CD8-positive, alpha-beta memory T cell (primary cell): ENCODE measurements around the gene ANTXR2. TPM values are rescaled to one million over a fixed set of nuclear protein-coding genes. Genes with fewer than 3 reads are reported as not detected.
A peak's percentile ranks its signal among the peaks of the same experiment; 100 is the strongest.

Source experiments
- CTCF ChIA-PET: fragments of 350-600 bp; sonication (Branson Sonifier 250); formaldehyde crosslinking; loops from one replicate; lab custom pipeline; 2021; ENCODE audit warnings: antibody characterized with exemption; lab: Charles Lee
- POLR2A ChIA-PET: fragments of 350-600 bp; sonication (Branson Sonifier 250); formaldehyde crosslinking; loops from one replicate; lab custom pipeline; 2021; ENCODE audit warnings: antibody characterized with exemption; lab: Charles Lee
- DNase-seq, 5 donors: peaks; one replicate each; pipeline versions ENCODE4 v3.0.0 to v3.0.0-alpha.2; 2020 to 2022; ENCODE audit warnings: mixed read lengths in 1 of 5
- H3K27ac ChIP-seq: one replicate; pipeline ENCODE4 v1.7.0; 2013; ENCODE audit warnings: low read depth, mild to moderate bottlenecking, low read length, moderate library complexity
- H3K27me3 ChIP-seq: 2 replicates; pipeline ENCODE4 v1.7.0; 2013; ENCODE audit warnings: low read length, mild to moderate bottlenecking; ENCODE audit not compliant: insufficient read depth, poor library complexity, severe bottlenecking
- H3K36me3 ChIP-seq: 2 replicates; pipeline ENCODE4 v1.7.0; 2013; ENCODE audit warnings: mild to moderate bottlenecking, low read length, moderate library complexity; ENCODE audit not compliant: insufficient read depth
- H3K4me1 ChIP-seq: 2 replicates; pipeline ENCODE4 v1.7.0; 2013; ENCODE audit warnings: mild to moderate bottlenecking, low read length, moderate library complexity; ENCODE audit not compliant: insufficient read depth
- H3K4me3 ChIP-seq: 2 replicates; pipeline ENCODE4 v1.7.0; 2013; ENCODE audit warnings: mild to moderate bottlenecking, low read length
- H3K9me3 ChIP-seq: 2 replicates; pipeline ENCODE4 v1.7.0; 2013; ENCODE audit warnings: mild to moderate bottlenecking, low read length
- H3K27ac Mint-ChIP-seq, 8 donors: one replicate each; pipeline ENCODE4 v1.8.0; 2020 to 2021; ENCODE audit warnings: mixed read lengths in 8 of 8, mild to moderate bottlenecking in 6 of 8, inconsistent platforms in 3 of 8, moderate library complexity in 3 of 8
- H3K27me3 Mint-ChIP-seq, 2 donors: one replicate each; pipeline ENCODE4 v1.8.0; 2020 to 2021; ENCODE audit warnings: mixed read lengths in 2 of 2, mild to moderate bottlenecking in 1 of 2, moderate library complexity in 1 of 2
- H3K36me3 Mint-ChIP-seq, 3 donors: one replicate each; pipeline ENCODE4 v1.8.0; 2020 to 2021; ENCODE audit warnings: mixed read lengths in 3 of 3, inconsistent platforms in 1 of 3, mild to moderate bottlenecking in 1 of 3
- H3K4me1 Mint-ChIP-seq, 3 donors: one replicate each; pipeline ENCODE4 v1.8.0; 2020 to 2021; ENCODE audit warnings: mixed read lengths in 3 of 3, inconsistent platforms in 1 of 3, mild to moderate bottlenecking in 1 of 3
- H3K4me3 Mint-ChIP-seq, 7 donors: one replicate each; pipeline ENCODE4 v1.8.0; 2020 to 2021; ENCODE audit warnings: mixed read lengths in 7 of 7, mild to moderate bottlenecking in 6 of 7, moderate library complexity in 4 of 7, inconsistent platforms in 2 of 7
- H3K9me3 Mint-ChIP-seq, 5 donors: one replicate each; pipeline ENCODE4 v1.8.0; 2020 to 2022; ENCODE audit warnings: mixed read lengths in 5 of 5, mild to moderate bottlenecking in 3 of 5, moderate library complexity in 2 of 5, inconsistent platforms in 1 of 5
- polyA plus RNA-seq: library from polyadenylated mRNA; unstranded; fragments of 300-500 nt; fragmentation: Illumina TruSeq; gene quantifications from one replicate; pipeline ENCODE4 v1.2.3, GENCODE V29; 2021
- total RNA-seq, 2 experiments: library from RNA; stranded (reverse); gene quantifications; one replicate each; pipeline ENCODE4 v1.2.3, GENCODE V29; 2021

The ANTXR2 gene
- total and polyA plus RNA-seq, 3 experiments from 2014 or later, result 18.2 to 44.2 (median 20.6) TPM

DNA sequence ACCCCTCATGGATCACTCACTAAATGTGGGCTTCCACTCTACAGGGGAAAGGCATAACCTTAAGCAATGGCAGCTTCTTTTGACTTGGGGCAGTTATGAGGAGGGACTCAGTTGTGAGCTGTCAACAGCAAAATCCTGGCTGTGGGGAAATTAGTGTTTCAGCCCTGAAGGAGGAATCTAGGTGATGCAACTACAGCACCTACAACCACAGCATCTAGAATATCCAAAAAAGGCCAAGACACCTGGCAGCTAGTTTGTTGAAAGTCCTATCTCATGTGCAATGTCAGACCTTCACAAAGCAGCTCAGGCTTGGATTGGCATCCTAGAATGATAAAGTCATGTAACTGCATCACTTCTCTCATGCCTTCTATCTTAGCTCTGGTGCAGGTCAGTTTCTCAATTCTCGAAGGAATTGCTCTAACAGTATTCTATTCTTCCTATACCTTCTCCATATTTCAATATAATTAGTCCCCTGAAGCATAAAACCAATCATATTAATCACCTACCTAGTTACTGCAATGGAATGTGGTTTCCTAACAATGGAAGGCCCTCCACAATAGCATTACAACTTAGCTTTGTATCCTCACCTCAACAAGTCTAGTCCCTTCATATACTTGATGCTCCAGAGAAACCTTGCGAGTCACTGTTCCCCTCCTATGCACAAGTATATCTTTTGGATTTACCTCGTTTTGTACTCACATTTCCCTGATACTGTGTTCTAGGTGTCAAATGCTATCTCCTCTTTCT is 5.5 kb upstream of the ANTXR2 start:
- H3K4me1 Mint-ChIP-seq, result peaks cover 12 to 44% (median 19%) of the 10 kb centered on the region in 3 donors
- peaks cover 4 to 5% of the 10 kb centered on the region in 2 donors for H3K27me3 Mint-ChIP-seq
- no peak overlapping the region for H3K4me3 Mint-ChIP-seq
- ChIA-PET POLR2A (no interaction called here), CTCF (interaction anchor here (1.1 to 1.7 kb wide), 3 partner anchors 12 to 124 kb away, joined by 3 to 6 read pairs (median 5); no protein-coding TSS in a partner anchor)
- Histone ChIP-seq H3K4me1 (peaks cover 15% of the 10 kb centered on the region), H3K36me3 (no peaks in the 10 kb centered on the region), H3K27ac (no peak overlapping the region), H3K4me3 (no peak overlapping the region), H3K27me3 (no peaks in the 10 kb centered on the region), H3K9me3 (no peaks in the 10 kb centered on the region)
- H3K36me3 Mint-ChIP-seq, result peaks cover 0 to 2% (median 0%) of the 10 kb centered on the region in 3 donors
- no peak overlapping the region for H3K27ac Mint-ChIP-seq
- no peak for DNase-seq
- H3K9me3 Mint-ChIP-seq, result no peaks in the 10 kb centered on the region

DNA sequence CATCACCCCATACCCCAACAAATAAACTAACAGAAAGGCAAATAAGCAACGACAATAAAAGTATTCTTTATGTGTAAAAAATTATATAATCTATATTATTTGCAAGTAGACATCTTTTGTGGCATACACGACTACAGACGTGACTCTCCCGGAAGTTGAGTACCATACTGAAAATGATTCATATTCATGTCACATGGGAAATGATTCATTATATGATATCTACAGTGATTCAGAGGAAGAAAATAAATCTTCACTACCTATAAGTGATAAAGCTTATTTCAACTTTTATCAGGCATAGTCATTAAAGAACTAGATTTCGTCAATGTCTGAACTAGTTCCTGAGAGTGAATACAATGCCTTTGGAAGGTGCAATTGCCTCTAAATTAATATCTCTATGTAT is 4.6 kb upstream of the ANTXR2 start:
- Histone ChIP-seq H3K9me3 (no peaks in the 10 kb centered on the region), H3K36me3 (no peaks in the 10 kb centered on the region), H3K4me1 (peaks cover 20% of the 10 kb centered on the region), H3K4me3 (no peak overlapping the region), H3K27ac (no peak overlapping the region), H3K27me3 (no peaks in the 10 kb centered on the region)
- CTCF ChIA-PET, result interaction anchor here (1.1 kb wide), 1 partner anchor 125 kb away, joined by 5 read pairs; no protein-coding TSS in a partner anchor
- POLR2A ChIA-PET, result no interaction called here
- Mint-ChIP-seq H3K27ac (no peak overlapping the region), H3K9me3 (no peaks in the 10 kb centered on the region), H3K36me3 (peaks cover 0 to 5% (median 2%) of the 10 kb centered on the region in 3 donors), H3K4me1 (peaks cover 16 to 49% (median 24%) of the 10 kb centered on the region in 3 donors), H3K27me3 (peaks cover 4 to 5% of the 10 kb centered on the region in 2 donors), H3K4me3 (no peak overlapping the region)
- DNase-seq, result no peak

DNA sequence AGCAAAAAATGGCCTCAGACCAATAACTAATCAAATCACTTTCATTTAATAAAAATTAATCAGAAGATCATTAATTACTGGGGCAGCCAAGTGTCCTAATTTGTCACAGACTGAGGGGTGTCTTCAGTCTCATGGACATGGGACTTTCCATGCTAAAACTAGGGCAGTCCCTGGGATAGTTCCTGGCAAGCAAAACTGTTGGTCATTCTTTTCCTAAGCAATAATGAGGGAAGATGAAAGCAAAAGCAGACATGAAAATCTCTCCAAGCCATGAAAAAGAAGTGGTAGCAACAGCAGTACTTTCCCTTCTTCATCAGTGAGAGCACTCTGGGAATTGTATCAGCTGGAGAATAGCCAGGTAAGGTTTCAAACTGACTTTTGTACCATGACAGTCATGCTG is 3.7 kb upstream of the ANTXR2 start:
- Mint-ChIP-seq H3K27me3 (peaks cover 4 to 5% of the 10 kb centered on the region in 2 donors), H3K4me3 (no peak overlapping the region), H3K27ac (peak overlapping the region in 1 of 8 donors; percentile 55), H3K9me3 (no peaks in the 10 kb centered on the region), H3K4me1 (peaks cover 22 to 55% (median 31%) of the 10 kb centered on the region in 3 donors), H3K36me3 (peaks cover 0 to 10% (median 2%) of the 10 kb centered on the region in 3 donors)
- Histone ChIP-seq H3K27me3 (no peaks in the 10 kb centered on the region), H3K9me3 (no peaks in the 10 kb centered on the region), H3K4me3 (no peak overlapping the region), H3K4me1 (peaks cover 21% of the 10 kb centered on the region), H3K36me3 (no peaks in the 10 kb centered on the region), H3K27ac (no peak overlapping the region)
- ChIA-PET CTCF (no interaction called here), POLR2A (no interaction called here)
- no peak for DNase-seq

DNA sequence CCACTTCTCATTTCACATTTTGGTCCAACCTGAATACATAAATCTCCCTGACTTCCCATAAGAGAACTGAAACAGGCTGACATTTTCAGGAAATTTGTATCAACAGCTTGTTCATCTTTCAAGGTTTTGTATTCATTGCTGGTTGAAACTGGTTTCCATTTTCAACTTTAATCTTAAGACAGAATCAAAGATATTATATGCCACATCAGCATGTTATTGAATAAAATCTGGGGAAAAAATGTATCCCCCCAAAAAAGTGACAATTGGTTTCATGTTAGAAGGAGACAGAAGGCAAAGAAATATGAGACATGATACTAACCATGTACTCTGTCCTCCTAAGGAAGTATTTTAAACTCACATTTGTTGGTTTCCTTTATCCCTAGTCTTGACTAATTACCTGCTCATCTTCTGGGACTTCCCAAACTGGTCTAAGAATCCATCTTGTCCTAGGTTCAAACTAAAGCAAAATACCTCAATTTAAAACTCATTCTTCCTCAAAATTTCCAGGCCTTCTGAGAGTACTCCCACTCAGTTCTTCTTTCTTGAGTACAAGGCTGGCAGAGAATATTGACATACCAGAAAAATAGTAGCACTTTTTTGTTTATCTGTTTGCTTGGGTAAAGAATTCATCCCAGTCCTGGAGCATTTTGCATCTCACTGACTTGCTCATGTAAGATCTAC is 3.1 kb upstream of the ANTXR2 start:
- H3K36me3 Mint-ChIP-seq, result peaks cover 0 to 13% (median 2%) of the 10 kb centered on the region in 3 donors
- POLR2A ChIA-PET, result no interaction called here
- CTCF ChIA-PET, result no interaction called here
- peak overlapping the region in 3 of 8 donors; percentile 20 to 69 (median 55) for H3K27ac Mint-ChIP-seq
- Histone ChIP-seq H3K9me3 (no peaks in the 10 kb centered on the region), H3K4me1 (peaks cover 26% of the 10 kb centered on the region), H3K4me3 (no peak overlapping the region), H3K27ac (no peak overlapping the region), H3K36me3 (no peaks in the 10 kb centered on the region), H3K27me3 (no peaks in the 10 kb centered on the region)
- peak overlapping the region in 1 of 7 donors; percentile 25 for H3K4me3 Mint-ChIP-seq
- no peak for DNase-seq
- peaks cover 27 to 60% (median 36%) of the 10 kb centered on the region in 3 donors for H3K4me1 Mint-ChIP-seq
- peaks cover 4 to 5% of the 10 kb centered on the region in 2 donors for H3K27me3 Mint-ChIP-seq
- no peaks in the 10 kb centered on the region for H3K9me3 Mint-ChIP-seq

DNA sequence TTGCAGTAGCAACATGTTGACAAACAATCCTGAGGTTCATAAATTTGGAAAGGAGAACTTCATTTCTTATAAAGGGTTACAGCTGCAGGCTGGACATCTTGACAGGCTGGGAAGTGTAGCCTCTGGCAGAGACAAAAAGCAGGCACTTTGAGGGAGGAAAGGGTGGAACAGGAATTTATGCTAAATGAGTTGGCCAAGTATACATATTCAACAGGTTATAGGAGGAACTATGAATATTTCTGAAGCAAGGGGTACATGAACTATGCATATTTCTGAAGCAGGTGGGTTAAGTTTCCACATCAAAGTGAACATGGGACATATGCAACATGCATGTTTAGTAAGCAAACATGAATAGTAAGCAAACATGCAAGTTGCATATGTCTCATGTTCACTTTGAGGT is 1.6 kb upstream of the ANTXR2 start:
- peaks cover 40 to 75% (median 51%) of the 10 kb centered on the region in 3 donors for H3K4me1 Mint-ChIP-seq
- no peaks in the 10 kb centered on the region for H3K9me3 ChIP-seq
- ChIA-PET POLR2A (no interaction called here), CTCF (interaction anchor here (1.3 to 3.0 kb wide), 3 partner anchors 51 to 128 kb away, joined by 3 to 15 read pairs (median 8); no protein-coding TSS in a partner anchor)
- H3K27ac ChIP-seq, result peak overlapping the region; percentile 92
- H3K27me3 ChIP-seq, result no peaks in the 10 kb centered on the region
- H3K4me3 Mint-ChIP-seq, result peak overlapping the region in 2 of 7 donors; percentile 3 to 94
- H3K9me3 Mint-ChIP-seq, result no peaks in the 10 kb centered on the region
- H3K36me3 ChIP-seq, result no peaks in the 10 kb centered on the region
- DNase-seq, result no peak
- no peak overlapping the region for H3K4me3 ChIP-seq
- peak overlapping the region in 7 of 8 donors; percentile 1 to 97 (median 95) for H3K27ac Mint-ChIP-seq
- peaks cover 4 to 5% of the 10 kb centered on the region in 2 donors for H3K27me3 Mint-ChIP-seq
- peaks cover 0 to 16% (median 2%) of the 10 kb centered on the region in 3 donors for H3K36me3 Mint-ChIP-seq
- H3K4me1 ChIP-seq, result peaks cover 41% of the 10 kb centered on the region

DNA sequence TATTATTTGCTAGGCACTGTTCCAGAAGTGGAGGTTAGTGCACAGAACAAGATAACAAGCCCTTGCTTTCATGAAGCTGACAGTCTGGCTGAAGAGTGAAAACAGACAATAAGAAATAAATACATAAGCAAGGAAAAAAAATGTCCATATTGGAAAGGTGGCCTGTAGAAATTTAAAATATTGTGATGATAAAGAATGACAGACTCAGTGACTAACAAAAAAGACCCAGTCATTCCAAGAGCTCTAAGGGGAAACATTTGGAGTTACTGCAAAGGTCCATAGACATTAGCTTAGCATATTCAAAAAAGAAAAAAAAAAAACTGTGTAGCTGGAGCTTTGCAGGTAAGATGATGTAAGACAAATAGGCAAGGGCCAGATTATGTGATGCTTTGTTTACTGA is 1.0 kb upstream of the ANTXR2 start:
- H3K9me3 ChIP-seq, result no peaks in the 10 kb centered on the region
- H3K36me3 ChIP-seq, result no peaks in the 10 kb centered on the region
- H3K27me3 ChIP-seq, result no peaks in the 10 kb centered on the region
- peak overlapping the region; percentile 92 for H3K27ac ChIP-seq
- H3K4me1 Mint-ChIP-seq, result peaks cover 45 to 81% (median 57%) of the 10 kb centered on the region in 3 donors
- no peak for DNase-seq
- H3K4me3 ChIP-seq, result no peak overlapping the region
- CTCF ChIA-PET, result interaction anchor here (0.9 to 3.0 kb wide), 4 partner anchors 52 to 128 kb away, joined by 3 to 15 read pairs (median 6); no protein-coding TSS in a partner anchor
- no peaks in the 10 kb centered on the region for H3K9me3 Mint-ChIP-seq
- peaks cover 0 to 20% (median 1%) of the 10 kb centered on the region in 3 donors for H3K36me3 Mint-ChIP-seq
- H3K4me1 ChIP-seq, result peaks cover 47% of the 10 kb centered on the region
- POLR2A ChIA-PET, result interaction anchor here (0.7 to 3.2 kb wide), 3 partner anchors 46 to 108 kb away, joined by 5 to 20 read pairs (median 6); no protein-coding TSS in a partner anchor
- H3K4me3 Mint-ChIP-seq, result peak overlapping the region in 6 of 7 donors; percentile 67 to 97 (median 96)
- peak overlapping the region; percentile 20 to 97 (median 96) for H3K27ac Mint-ChIP-seq
- H3K27me3 Mint-ChIP-seq, result peaks cover 2 to 3% of the 10 kb centered on the region in 2 donors

DNA sequence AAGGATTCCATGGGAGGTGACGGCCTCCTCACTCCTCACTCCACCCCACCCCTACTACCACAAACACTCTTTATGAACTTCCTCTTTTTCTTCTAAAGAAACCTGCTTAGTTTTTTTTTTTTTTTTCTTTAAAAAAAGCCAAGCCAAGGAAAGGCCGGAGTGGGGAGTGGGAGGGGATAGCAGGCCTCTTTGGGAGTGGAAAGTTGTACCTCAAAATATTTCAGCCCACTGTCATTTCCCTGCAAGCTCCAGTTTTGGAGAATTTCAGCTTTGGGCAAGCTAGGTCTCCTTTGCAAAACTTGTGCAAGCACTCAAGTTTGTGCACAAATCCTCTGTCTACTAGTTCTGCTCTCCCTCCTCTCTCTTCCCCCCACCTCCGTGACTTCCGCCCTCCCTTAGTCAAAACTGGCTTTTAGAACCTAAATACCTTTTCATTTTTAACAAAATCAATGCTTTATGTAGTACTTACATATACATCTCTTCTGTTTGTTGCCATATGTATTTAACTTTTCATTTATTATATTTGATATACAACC is 512 bp upstream of the ANTXR2 start:
- peak overlapping the region; percentile 92 for H3K27ac ChIP-seq
- peak in 2 of 5 donors; percentile 12 to 49 for DNase-seq
- peaks cover 48 to 86% (median 62%) of the 10 kb centered on the region in 3 donors for H3K4me1 Mint-ChIP-seq
- no peaks in the 10 kb centered on the region for H3K36me3 ChIP-seq
- H3K4me3 Mint-ChIP-seq, result peak overlapping the region; percentile 93 to 99 (median 97)
- peaks cover 0 to 22% (median 0%) of the 10 kb centered on the region in 3 donors for H3K36me3 Mint-ChIP-seq
- H3K9me3 ChIP-seq, result no peaks in the 10 kb centered on the region
- CTCF ChIA-PET, result interaction anchor here (0.9 to 3.0 kb wide), 8 partner anchors 14 to 129 kb away, joined by 3 to 15 read pairs (median 4); no protein-coding TSS in a partner anchor
- H3K27me3 ChIP-seq, result no peaks in the 10 kb centered on the region
- peak overlapping the region; percentile 81 for H3K4me3 ChIP-seq
- H3K27ac Mint-ChIP-seq, result peak overlapping the region; percentile 91 to 97 (median 96)
- no peaks in the 10 kb centered on the region for H3K27me3 Mint-ChIP-seq
- H3K4me1 ChIP-seq, result peaks cover 47% of the 10 kb centered on the region
- no peaks in the 10 kb centered on the region for H3K9me3 Mint-ChIP-seq
- POLR2A ChIA-PET, result interaction anchor here (0.7 to 3.2 kb wide), 7 partner anchors 46 to 129 kb away, joined by 3 to 20 read pairs (median 7); no protein-coding TSS in a partner anchor
